DMS79 treated with DMSO at 0.1 percent for 48 hours (cell line): ENCODE measurements around the gene B4GALT1.

ENCODE experiments used
- DNase-seq: peaks from one replicate; lab custom pipeline; 2025; lab: John Stamatoyannopoulos, UW

Gene B4GALT1, protein sequence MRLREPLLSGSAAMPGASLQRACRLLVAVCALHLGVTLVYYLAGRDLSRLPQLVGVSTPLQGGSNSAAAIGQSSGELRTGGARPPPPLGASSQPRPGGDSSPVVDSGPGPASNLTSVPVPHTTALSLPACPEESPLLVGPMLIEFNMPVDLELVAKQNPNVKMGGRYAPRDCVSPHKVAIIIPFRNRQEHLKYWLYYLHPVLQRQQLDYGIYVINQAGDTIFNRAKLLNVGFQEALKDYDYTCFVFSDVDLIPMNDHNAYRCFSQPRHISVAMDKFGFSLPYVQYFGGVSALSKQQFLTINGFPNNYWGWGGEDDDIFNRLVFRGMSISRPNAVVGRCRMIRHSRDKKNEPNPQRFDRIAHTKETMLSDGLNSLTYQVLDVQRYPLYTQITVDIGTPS

DNA sequence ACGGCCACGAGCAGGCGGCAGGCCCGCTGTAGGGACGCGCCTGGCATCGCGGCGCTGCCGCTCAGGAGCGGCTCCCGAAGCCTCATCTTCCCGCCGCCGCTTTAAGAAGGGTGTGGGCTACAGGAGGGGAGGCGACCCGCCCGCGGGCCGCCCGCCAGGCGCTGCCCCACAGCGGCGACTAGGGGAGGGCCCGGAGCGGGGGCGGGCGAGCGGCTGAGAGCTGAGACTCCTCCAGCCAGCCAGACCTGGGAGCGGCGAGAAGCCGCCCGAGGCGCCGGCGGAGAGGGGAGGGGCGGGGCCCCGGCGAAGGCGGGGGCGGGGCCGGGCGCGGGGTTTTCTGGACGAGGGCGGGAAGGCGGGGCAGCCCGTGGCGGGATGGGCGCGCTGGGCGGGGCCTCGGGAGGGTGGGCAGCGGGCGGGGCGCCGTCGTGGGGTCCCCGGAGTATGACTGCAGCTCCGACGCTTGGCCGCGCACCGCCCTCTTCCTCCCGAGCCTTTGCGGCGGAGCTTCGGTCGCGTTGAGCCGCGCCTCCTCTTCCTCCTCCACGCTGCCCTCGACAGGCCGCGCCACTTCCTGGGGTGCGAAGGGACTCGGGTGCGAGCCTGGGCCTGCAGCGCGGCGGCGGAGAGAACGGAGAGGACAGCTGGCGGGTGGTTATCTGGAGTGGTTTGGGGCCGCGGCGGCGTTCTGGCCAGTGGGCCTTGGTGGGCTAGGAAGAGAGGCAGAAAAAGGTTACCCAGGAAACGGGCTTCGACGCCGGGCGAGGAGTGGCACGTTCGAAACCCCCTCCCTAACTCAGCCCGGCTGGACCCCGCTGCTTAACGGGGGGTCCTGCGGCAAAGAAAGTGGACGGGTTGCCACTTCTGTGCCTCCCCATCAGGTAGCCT, at the start of gene B4GALT1:
Gene B4GALT1 (minus strand): TSS at position 253 of the 888 bp plus-strand sequence. CDS start 167 bp downstream, at position 86.
- DNase-seq, result peak; percentile 77

DNA sequence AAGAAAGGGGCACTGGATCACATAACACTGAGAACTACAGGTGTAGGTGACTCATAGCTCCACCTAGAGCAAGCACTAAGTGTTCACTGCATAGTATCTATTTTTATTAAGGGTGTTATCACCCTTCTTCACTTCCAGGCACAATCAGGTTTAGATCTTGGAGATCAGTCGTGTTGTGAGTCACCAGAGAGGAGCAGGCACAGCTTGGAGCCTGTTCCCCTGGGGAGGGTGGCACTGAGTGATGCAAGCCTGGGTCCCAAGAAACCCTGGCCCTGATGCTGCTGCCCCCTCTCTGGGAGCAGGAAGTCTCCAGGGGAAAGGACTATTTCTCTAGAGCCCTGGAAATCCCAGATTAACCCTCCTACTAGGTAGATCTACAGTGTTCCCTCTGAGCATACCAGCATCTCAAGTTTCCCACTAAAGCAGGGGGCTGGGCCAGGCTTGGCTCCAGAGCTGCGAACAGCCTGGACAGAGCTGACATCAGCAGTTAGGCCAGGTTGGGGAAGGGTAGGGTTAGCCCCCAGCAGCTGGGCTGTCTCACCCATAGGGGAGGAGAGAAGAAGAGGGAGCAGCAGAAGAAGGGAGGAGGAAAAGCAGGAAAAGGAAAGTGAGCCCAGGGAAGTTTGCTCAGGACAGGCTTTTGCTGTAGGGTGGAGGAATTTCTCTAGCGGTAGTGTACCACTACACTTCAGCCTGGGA, 44.7 kb upstream of the B4GALT1 start:
- no peak for DNase-seq

DNA sequence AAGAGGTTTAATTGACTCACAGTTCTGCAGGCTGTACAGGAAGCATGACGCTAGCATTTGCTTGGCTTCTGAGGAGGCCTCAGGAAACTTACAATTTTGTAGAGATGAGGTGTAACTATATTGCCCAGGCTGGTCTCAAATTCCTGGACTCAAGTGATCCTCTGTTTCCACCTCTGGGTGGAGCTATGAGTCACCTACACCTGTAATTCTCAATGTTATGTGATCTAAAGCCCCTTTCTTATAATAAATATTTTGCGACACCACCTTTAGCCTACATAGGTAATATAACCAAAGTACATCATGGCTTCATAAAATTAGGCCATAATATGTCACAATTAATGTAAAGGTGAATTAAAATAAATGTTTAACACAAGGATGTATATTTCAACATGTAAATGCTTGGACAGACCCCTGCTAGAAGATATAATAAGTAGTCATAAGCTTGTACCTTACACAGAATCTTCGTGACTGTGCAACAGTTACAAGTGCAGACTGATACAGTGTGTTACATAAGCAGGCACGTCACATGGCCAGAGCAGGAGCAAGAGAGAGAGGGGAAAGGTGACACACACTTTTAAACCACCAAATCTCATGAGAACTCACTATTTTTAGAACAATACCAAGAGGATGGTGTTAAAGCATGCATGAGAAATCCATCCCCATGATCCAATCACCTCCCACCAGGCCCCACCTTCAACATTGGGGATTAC, 43.0 kb upstream of the B4GALT1 start:
- DNase-seq, result no peak

DNA sequence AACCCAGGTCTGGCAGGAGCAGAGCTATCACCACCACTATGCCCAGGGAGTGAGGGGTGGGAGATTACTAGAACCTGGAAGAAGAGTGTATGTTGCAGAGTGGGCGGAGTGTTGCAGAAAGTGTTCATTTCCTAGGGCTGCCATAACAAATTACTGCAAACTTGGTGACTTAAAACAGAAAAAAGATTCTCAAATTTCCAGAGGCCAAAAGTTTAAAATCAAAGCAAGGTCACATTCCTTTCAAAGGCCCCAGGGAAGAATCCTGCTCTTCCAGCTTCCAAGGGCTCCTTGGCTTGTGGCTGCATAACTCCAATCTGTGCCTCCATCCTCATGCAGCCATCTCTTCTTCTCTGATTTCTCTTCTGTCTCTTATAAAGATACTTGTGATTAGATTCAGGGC, 42.3 kb upstream of the B4GALT1 start:
- DNase-seq, result no peak

DNA sequence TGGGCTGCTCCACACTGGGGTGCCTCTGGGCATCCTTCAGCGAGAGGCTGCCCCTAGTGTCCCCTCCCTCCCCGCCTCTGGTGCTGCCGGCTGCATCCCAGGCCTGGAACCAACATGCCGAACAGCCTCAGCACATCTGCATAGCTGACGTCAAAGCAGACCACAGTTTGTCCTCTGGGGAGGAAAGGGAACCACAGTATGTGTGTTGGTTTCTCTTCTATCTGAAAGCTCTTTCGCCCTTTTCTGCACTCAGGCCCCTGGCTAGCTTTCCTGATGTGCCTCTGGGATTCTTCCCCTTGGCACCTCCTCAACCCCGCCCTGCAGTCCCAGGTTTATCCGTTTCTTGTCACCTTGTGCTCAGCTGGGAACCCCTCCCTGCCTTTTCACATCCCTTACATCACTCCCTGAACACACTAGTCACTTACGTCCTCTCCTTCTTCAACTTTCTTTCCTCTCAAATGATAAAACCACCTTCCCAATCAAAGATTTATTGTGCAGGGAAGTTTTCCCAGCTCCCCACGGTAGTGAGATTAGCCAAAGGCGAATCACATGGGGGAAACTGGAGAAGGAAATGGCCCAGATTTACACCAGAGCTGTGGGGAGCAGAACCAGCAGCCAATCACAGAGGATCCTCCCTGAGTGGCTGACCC, 35.5 kb upstream of the B4GALT1 start:
- no peak for DNase-seq

DNA sequence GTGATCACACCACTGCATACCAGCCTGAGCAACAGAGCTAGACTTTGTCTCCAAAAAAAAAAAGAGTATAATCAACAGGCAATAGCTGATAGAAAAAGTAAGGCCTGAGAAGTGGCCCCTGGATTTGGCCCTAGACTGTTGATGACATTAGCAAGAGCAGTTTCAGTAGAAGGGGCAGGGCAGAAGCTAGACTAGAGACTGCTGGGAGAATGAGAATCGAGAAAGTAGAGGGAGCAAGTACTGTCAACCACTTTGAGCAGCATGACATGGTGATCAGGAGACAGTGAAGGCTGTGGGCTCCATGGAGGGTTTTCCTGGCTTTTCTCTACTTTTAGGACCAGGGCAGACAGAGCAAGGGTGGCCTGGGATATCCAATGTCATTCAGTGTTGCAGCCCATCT, 34.9 kb upstream of the B4GALT1 start:
- no peak for DNase-seq

DNA sequence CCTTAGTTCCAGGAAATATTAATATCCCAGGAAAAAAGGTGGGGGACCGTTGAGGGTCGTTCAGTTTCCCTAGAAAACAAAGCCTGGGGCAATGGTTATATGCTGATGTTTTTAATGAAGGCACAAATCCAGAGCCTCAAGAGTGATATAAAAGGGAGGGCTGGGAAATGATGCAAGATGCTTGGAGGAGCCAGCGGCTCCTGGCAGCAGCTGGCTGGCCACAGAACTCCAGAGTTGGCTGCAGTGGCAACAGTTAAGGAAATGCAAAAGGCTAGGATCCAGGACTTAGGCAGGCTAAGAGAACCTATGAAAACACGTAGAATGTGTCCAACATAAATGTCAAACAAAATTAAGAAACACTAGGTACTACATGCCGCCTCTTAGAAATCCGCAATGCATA, 31.0 kb upstream of the B4GALT1 start:
- no peak for DNase-seq

DNA sequence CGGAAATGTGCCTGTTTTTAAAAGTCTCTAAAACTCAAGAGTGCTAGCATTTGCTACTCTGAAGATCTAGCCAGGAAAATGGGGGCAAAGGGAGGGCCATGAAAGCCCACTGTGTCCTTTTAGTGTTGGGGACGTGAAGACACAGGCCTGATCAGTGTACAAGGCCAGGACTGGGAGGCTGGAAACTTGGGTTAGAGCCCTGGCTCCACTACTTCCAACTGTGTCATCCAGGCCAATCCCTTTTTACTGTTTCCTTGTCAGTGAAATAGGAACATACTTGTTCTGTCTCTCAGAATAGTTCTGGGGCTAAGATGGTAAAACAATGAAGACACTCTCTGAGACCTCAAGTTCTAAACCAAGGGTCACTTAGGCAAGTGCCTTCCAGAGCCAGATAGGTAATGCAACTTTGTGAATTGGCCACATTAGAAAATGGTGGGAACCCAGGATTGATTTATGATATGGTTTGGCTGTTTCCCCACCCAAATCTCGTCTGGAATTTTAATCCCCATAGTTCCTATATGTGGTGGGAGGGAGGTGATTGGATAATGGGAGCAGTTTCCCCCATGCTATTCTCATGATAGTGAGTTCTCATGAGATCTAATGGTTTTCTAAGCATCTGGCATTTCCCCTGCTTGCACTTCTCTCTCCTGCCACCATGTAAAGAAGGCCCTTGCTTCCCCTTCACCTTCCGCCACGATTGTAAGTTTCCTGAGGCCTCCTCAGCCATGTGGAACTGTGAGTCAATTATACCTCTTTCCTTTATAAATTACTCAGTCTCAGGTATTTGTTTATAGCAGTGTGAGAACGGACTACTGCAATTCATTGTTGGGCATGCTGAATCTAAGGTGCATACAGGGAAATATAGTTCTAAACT, 30.4 kb upstream of the B4GALT1 start:
- DNase-seq, result no peak

DNA sequence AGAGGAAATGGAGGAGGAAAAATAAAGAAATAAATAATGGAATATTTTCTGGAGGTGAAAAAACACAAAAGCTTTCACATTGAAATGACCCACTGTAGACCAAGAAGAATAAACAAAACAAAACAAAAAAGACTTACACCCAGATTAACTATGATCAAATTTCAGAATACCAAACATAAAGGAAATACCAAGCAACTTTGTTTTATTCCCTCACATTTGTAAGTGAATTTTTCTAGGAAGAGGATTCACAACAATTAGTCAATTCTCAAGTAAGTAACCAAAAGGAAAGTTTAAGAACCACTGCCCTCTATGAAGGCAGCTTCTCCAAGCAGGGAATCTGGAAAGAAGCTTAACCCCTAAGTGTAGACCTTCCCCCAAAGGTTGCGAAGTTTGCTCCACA, 29.6 kb upstream of the B4GALT1 start:
- DNase-seq, result no peak

DNA sequence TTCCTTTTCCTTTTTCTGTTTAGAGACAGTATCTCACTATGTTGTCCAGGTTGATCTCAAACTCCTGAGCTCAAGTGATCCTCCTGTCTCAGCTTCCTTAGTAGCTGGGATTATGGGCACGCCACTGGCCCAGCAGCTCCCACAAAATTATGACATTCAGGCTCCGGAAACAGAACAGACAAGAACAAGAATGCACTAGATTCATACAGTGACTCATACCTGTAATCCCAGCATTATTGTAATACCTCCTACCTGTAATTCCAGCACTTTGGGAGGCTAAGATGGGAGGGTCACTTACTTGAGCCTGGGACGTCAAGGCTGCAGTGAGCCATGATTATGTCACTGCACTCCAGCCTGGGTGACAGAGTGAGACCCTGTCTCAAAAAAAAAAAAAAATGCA, 26.7 kb upstream of the B4GALT1 start:
- DNase-seq, result no peak

DNA sequence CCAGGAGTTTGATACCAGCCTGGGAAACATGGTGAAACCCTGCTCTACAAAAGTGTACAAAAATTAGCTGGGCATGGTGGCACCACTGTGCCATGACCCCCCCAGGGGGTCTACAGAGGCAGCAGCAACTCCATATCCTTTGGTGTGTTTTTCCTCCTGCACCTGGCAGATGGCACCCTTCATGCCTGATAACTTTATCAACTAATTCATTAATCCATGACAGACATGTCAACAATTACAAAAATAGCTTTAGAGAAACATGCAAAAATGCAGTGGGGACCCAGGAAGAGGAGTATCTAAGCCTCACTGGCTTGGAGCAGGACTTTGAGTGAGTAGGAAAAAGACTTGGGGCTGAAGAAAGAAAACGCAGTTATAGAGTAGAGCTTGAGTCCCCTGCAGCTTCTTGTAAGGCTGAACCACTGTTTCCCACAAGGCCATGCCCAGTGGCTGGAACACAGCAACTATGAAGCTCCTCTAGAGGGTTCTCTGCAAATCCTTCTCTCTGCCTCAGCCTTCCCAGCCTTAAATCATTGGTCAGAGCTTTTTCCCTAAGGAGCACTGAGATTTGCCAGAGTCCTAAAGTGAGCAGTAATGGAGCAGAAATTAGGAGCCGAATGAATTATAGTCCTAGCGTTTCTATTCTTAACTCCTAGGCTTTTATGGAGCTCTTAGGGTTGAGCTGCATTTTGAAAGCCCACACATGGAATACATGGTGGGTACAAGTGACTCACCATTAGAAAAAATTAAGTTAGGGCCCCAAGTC, 25.5 kb upstream of the B4GALT1 start:
- DNase-seq, result no peak

DNA sequence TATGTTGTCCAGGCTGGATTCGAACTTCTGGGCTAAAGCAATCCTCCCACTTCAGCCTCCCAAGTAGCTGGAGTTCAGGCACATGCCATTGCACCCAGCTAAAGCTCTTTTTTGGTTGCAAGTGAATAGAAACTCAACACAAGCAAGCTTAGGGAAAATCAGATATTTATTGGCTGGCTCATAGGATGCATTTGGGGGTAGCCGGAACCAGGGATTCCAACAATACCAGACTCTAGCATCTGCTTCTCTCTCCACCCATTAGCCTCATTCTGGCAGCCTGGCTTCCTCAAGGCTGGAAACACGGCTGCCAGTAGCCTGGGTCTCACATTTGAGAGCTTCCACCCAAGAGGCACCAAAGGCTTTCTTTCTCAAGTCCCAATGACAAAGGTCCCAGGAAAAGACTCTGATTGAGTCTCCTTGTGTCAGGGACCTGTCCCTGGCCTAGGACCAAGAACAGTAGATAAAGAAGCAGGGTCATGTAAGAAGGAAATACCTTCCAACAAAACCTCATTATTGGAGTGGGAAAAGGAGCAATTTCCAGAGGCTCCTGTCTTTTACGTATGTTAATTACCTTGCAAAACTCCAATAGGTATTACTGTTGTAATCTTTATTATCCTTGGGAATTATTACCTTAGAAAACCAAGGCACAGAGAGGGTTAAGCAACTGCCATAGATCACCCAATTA, 23.0 kb upstream of the B4GALT1 start:
- no peak for DNase-seq

DNA sequence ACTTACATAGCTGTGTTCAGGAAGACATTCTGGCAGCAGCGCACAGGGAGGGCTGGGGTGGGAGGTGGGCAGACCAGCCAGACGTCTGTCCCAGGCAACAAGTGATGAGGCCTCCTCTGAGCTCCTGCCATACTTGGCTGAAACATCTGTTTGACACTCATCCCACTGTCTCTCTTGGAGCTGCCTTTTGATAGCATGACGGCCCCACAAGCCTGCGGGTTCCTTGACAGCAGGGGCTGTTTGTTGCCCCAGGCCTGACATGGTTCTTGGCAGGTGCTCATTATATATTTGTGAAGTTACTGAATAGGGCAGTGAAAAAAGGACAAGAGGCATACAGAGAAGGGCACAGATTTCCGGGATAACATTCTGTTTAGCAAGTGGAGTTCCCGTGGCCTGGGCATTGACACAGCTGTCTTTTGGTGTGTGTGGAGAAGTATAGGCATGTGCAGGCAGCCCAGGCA, 22.2 kb upstream of the B4GALT1 start:
- no peak for DNase-seq

DNA sequence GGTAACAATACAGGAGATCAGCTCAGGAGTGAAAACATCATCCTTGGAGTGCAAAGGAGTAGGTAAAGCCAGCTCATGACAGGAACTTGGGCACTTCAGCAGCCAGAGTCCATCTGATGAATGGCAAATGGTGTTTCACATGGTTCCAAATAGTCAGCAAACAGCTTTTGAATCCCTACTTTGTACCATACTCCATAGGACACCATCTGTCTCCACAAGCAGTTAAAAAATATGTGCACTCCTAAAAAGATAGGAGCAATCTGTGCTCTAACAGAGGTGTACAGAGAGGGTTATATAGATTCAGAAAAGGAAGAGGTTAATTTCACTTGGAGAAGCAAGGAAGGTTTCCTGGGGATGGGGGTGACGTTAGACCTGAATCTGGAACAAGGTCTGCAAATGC, 21.6 kb upstream of the B4GALT1 start:
- DNase-seq, result no peak

DNA sequence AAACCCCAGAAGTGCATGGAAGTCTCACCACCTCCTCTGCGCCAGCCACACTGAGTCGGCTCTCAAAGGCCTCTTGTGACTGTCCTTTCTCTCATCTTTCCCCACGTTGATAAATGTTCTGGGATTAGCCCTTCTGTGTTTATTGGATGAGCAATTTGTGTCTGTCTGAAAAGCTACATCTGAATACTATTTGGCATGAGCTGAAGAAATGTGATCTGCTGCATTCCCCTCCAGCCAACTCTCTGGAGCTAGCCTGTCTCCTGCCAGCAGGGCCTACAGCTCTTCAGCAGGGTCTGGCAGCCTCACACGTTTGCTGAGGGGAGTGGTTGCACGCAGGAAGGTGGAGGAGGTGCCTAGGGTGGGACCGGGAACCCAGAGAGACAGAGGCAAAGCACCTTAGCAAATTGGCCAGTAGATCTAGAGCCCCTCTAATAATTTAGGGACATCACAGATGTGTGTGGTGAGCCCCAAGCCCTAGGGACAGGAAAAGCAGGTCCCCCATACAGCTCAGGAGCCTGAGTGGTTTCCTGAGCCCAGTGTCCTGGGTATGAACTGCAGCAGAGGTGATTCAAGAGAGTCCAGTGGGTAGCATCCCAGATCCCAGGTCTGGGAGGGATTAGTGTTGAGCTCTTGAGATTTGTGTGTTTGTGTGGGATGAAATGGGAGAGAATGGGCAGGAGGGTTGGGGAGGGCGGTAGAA, 20.5 kb upstream of the B4GALT1 start:
- DNase-seq, result peak; percentile 30

DNA sequence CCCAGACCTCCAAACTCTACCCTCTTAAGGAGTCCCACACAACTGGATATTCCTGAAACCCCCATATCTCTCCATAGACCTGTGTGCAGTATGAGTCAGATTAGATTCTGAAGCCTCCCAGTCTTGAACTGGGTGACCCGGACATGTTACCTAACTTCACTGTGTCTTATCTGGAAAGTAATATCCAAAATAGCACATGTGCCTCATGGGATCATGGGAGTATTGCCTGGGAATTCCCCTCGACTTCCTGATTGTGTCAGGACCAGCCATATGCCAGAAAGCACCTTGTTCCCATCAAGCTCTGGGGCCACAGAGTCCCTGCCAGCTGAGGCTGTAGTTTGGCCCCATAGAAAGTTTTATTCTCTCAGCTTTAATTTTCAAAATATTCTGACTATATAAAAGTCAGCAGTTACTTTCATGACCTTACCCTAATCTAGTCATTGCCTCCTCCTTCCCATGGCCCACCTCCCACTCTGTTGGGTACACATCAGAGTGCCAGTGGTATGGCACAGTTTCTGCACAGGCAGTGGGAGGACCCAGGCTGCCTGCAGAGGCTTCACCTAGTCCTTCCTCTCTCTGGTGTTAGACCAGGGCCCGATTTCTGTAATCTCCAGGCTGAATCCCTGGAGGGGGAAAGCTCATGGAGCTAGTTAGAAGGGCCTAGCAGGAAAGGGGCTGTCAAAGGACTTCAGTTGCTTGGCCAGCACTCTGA, 19.5 kb upstream of the B4GALT1 start:
- no peak for DNase-seq

DNA sequence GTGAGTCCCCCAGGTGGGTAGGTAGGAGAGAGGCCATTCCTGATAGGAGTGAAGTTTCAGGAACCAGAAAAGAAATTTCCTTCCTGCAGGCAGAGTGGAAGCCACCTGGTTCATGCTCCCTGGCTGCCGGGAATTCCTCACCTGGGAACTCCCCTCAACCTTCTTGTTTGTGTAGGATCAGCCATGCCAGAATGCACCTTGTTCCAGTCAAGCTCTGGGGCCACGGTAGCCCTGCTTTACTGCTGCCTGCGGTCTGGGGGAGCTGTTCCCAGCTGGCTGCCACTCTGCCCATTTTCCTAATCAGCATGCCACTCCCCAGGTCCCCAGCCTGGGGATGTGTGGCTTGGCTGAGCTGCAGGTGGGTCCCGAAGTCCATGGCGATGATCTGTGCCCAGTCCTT, 18.7 kb upstream of the B4GALT1 start:
- DNase-seq, result no peak

DNA sequence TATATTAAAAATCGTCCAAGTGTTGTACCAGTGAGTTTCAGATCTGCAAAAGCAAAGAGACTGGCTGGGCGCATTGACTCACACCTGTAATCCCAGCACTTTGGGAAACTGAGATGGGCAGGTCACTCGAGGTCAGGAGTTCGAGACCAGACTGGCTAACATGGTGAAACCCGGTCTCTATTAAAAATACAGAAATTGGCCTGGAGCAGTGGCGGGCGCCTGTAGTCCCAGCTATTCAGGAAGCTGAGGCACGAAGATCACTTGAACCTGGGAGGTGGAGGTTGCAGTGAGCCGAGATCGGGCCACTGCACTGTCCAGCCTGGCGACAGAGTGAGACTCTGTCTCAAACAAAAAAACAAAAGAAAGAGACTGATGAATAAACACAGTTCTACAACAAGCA, 18.3 kb upstream of the B4GALT1 start:
- DNase-seq, result no peak
